Liver (tissue), 3 donors: ENCODE data around the gene LRP5.

Source experiments
- CTCF ChIP-seq: fragments of 150-350 bp; IDR thresholded peaks from 2 replicates; pipeline ENCODE4 v1.5.1; 2017; ENCODE audit warnings: improper control_type of control experiment, low read depth, low read length; ENCODE audit not compliant: missing input control
- EGR1 ChIP-seq, 2 donors: IDR thresholded peaks; 2 replicates each; pipeline ENCODE4 v1.6.1; 2016 to 2018; ENCODE audit warnings: antibody characterized with exemption in 2 of 2, low read depth in 2 of 2
- HNF4A ChIP-seq, 2 donors: conservative IDR thresholded peaks; 2 replicates each; pipeline ENCODE4 v1.6.1; 2016; ENCODE audit warnings: antibody characterized with exemption in 2 of 2, mild to moderate bottlenecking in 2 of 2
- JUND ChIP-seq, 2 donors: IDR thresholded peaks; 2 replicates each; pipeline ENCODE4 v1.6.1; 2016; ENCODE audit warnings: antibody characterized with exemption in 2 of 2
- MAX ChIP-seq: IDR thresholded peaks from 2 replicates; pipeline ENCODE4 v1.6.1; 2016; ENCODE audit warnings: antibody characterized with exemption
- RAD21 ChIP-seq, 2 donors: IDR thresholded peaks; 2 replicates each; pipeline ENCODE4 v1.6.1; 2016; ENCODE audit warnings: antibody characterized with exemption in 2 of 2, mild to moderate bottlenecking in 2 of 2
- REST ChIP-seq: IDR thresholded peaks from 2 replicates; pipeline ENCODE4 v1.6.1; 2016; ENCODE audit warnings: antibody characterized with exemption, mild to moderate bottlenecking
- RXRA ChIP-seq, 2 donors: IDR thresholded peaks; 2 replicates each; pipeline ENCODE4 v1.6.1; 2017 to 2018; ENCODE audit warnings: antibody characterized with exemption in 2 of 2, mild to moderate bottlenecking in 1 of 2
- SP1 ChIP-seq: IDR thresholded peaks from 2 replicates; pipeline ENCODE4 v1.6.1; 2018; ENCODE audit warnings: antibody characterized with exemption, mild to moderate bottlenecking
- TAF1 ChIP-seq: conservative IDR thresholded peaks from 2 replicates; pipeline ENCODE4 v1.6.1; 2016; ENCODE audit warnings: antibody characterized with exemption, mild to moderate bottlenecking
- YY1 ChIP-seq: IDR thresholded peaks from 2 replicates; pipeline ENCODE4 v1.6.1; 2016; ENCODE audit warnings: antibody characterized with exemption, mild to moderate bottlenecking
- donor health status: healthy.
- donor health status: healthy.

- TF ChIP-seq CTCF (no peak), EGR1 (IDR thresholded peaks at IDR 0.05; ENCODE audit: low read depth in 2 of 2) (no peak), HNF4A (conservative IDR thresholded peaks at IDR 0.05) (no peak), MAX (no peak), REST (no peak), SP1 (no peak), TAF1 (no peak), YY1 (no peak), RAD21 (IDR thresholded peaks at IDR 0.05) (no peak), JUND (IDR thresholded peaks at IDR 0.05) (no peak), RXRA (IDR thresholded peaks at IDR 0.05) (no peak)
Measured at GRCh38 chr11:68481579-68482240, 169.3 kb downstream of the LRP5 start.
